ENCODE data around the gene ZNF275. TPM values are rescaled to one million over a fixed set of nuclear protein-coding genes. Genes with fewer than 3 reads are reported as not detected.

ZNF275 gene
- total RNA-seq, 1 donor from 2014 or later = 11.4 TPM

- ATAC-seq (no peak), DNase-seq (ENCODE audit: low spot score) (no peak)
- intact Hi-C loops (cut with DNase I) = no loop called here
These were observed 66.5 kb downstream of the ZNF275 start for GRCh38 chrX:153400146-153401132.

GRCh38 chrX:153401133-153401764, 67.3 kb downstream of the ZNF275 start, which contains the start of gene PNMA6E:
Gene PNMA6E, minus strand, starts transcription at chrX:153401350. Its CDS starts 2,501 bp downstream, at chrX:153398849.
- intact Hi-C loops (cut with DNase I) = no loop called here
- ATAC-seq = no peak
- DNase-seq (ENCODE audit: low spot score) = no peak

Other genes with a start within 250 kb of the ZNF275 start
- gene MAGEA1, start 154.9 kb upstream of the ZNF275 start, total RNA-seq = not detected
- gene PNMA6F, start 12.4 kb upstream of the ZNF275 start, total RNA-seq = not detected
- gene PNMA6E, start 67.2 kb downstream of the ZNF275 start, total RNA-seq = not detected
- gene ZFP92, start 77.3 kb downstream of the ZNF275 start, total RNA-seq = 0.85 TPM
- gene TREX2, start 111.9 kb downstream of the ZNF275 start, total RNA-seq = 1.7 TPM
- gene HAUS7, start 136.4 kb downstream of the ZNF275 start, total RNA-seq = 31.4 TPM
- gene BGN, start 160.8 kb downstream of the ZNF275 start, total RNA-seq = 115 TPM
- gene ATP2B3, start 183.5 kb downstream of the ZNF275 start, total RNA-seq = 0.09 TPM

All from sciatic nerve (tissue), 2 donors.